HCT116 (cell line): ENCODE measurements around the gene IL5. TPM values are rescaled to one million over a fixed set of nuclear protein-coding genes. Genes with fewer than 3 reads are reported as not detected.

Experiments used
- ATAC-seq: fragments of 200-7000 bp; cut with Tn5 transposase; 2 replicates; pipeline ENCODE4 v1.9.1; 2020; ENCODE audit warnings: mild to moderate bottlenecking, moderate library complexity
- BruUV-seq: library from RNA; stranded (reverse); fragments of 400-500 nt; replicated peaks from 2 replicates; lab custom pipeline; 2021; lab: Mats Ljungman, UMichigan
- CTCF ChIA-PET: fragments of 300-600 bp; sonication (Branson Sonifier 250); formaldehyde crosslinking; loops from one replicate; lab custom pipeline; 2021; ENCODE audit warnings: antibody characterized with exemption; lab: Charles Lee
- POLR2A ChIA-PET: fragments of 300-600, 350-600 bp; sonication (Branson Sonifier 250); formaldehyde crosslinking; loops from one replicate; lab custom pipeline; 2021; ENCODE audit warnings: antibody characterized with exemption; lab: Charles Lee
- RAD21 ChIA-PET, 2 experiments: fragments of 300-600 bp; sonication (Branson Sonifier 250); formaldehyde crosslinking; loops; one replicate each; lab custom pipeline; 2023; ENCODE audit warnings: low total read pairs in 2 of 2; ENCODE audit not compliant: uncharacterized antibody in 2 of 2, unreplicated experiment in 2 of 2, low non-redundant PET in 1 of 2; lab: Charles Lee
- DNase-seq: peaks from one replicate; pipeline ENCODE4 v3.0.0-alpha.2; 2010; ENCODE audit warnings: low read depth, low spot score
- H2AFZ ChIP-seq: fragments of 200-600 bp; shearing (Covaris generic), sonication (generic); 2 replicates; pipeline ENCODE4 v1.6.1; 2017; ENCODE audit warnings: low read depth, mixed run types, mixed read lengths, antibody characterized with exemption, low read length; ENCODE audit not compliant: poor library complexity, severe bottlenecking
- H3K27ac ChIP-seq: 2 replicates; pipeline ENCODE4 v1.5.1; 2012; ENCODE audit warnings: low read depth, low read length
- H3K27me3 ChIP-seq: fragments of 200-600 bp; sonication (generic); 2 replicates; pipeline ENCODE4 v1.6.1; 2016; ENCODE audit warnings: mixed run types, low read length, mixed read lengths; ENCODE audit not compliant: insufficient read depth
- H3K36me3 ChIP-seq, 2 experiments: fragments of 200-500 bp in 1 of 2; fragments of 200-600 bp in 1 of 2; sonication (Bioruptor generic) in 1 of 2; sonication (generic) in 1 of 2; 2 replicates each; pipeline versions ENCODE4 v1.5.1 to v1.6.1; 2014 to 2016; ENCODE audit warnings: low read length in 2 of 2, inconsistent platforms in 1 of 2, mixed read lengths in 1 of 2, mixed run types in 1 of 2; ENCODE audit not compliant: insufficient read depth in 2 of 2, control insufficient read depth in 1 of 2
- H3K4me1 ChIP-seq, 2 experiments: fragments of 200-600 bp in 1 of 2; sonication (generic) in 1 of 2; 2 replicates each; pipeline versions ENCODE4 v1.5.1 to v1.6.1; 2012 to 2017; ENCODE audit warnings: low read length in 2 of 2, inconsistent platforms in 1 of 2, mild to moderate bottlenecking in 1 of 2, mixed read lengths in 1 of 2, mixed run types in 1 of 2, moderate library complexity in 1 of 2; ENCODE audit not compliant: insufficient read depth in 2 of 2, control insufficient read depth in 1 of 2
- H3K4me2 ChIP-seq: fragments of 200-600 bp; sonication (generic); 2 replicates; pipeline ENCODE4 v1.6.1; 2017; ENCODE audit warnings: mixed run types, low read length, mixed read lengths
- H3K4me3 ChIP-seq, 2 experiments: fragments of 200-600 bp in 1 of 2; sonication (generic) in 1 of 2; replicated peaks in 1 of 2; 2 replicates each; pipeline ENCODE4 v1.5.1; 2011 to 2016; ENCODE audit warnings: low read length in 2 of 2, control low read depth in 1 of 2, low read depth in 1 of 2, mild to moderate bottlenecking in 1 of 2, mixed read lengths in 1 of 2, mixed run types in 1 of 2
- H3K79me2 ChIP-seq: fragments of 200-600 bp; sonication (generic); 2 replicates; pipeline ENCODE4 v1.6.1; 2017; ENCODE audit warnings: mild to moderate bottlenecking, mixed run types, low read length, moderate library complexity, mixed read lengths; ENCODE audit not compliant: insufficient read depth
- H3K9ac ChIP-seq: fragments of 200-600 bp; sonication (generic); 2 replicates; pipeline ENCODE4 v1.6.1; 2016; ENCODE audit warnings: low read length, mixed read lengths
- H3K9me2 ChIP-seq: fragments of 200-600 bp; sonication (generic), shearing (Covaris generic); 2 replicates; pipeline ENCODE4 v1.6.1; 2017; ENCODE audit warnings: mixed run types, mild to moderate bottlenecking, moderate library complexity; ENCODE audit not compliant: insufficient read depth
- H3K9me3 ChIP-seq, 2 experiments: fragments of 200-500 bp in 1 of 2; fragments of 200-600 bp in 1 of 2; sonication (Bioruptor generic) in 1 of 2; sonication (generic) in 1 of 2; 2 replicates each; pipeline ENCODE4 v1.6.1; 2014 to 2017; ENCODE audit warnings: low read length in 2 of 2, mixed read lengths in 2 of 2, inconsistent platforms in 1 of 2, low read depth in 1 of 2, mild to moderate bottlenecking in 1 of 2, mixed run types in 1 of 2, moderate library complexity in 1 of 2; ENCODE audit not compliant: control insufficient read depth in 1 of 2, insufficient read depth in 1 of 2
- H4K20me1 ChIP-seq: fragments of 200-600 bp; sonication (generic), shearing (Covaris generic); 2 replicates; pipeline ENCODE4 v1.6.1; 2017; ENCODE audit warnings: mixed run types, mild to moderate bottlenecking, moderate library complexity; ENCODE audit not compliant: insufficient read depth
- ATF3 ChIP-seq: IDR thresholded peaks from 2 replicates; pipeline ENCODE4 v1.6.1; 2012
- CBX3 ChIP-seq: IDR thresholded peaks from 2 replicates; pipeline ENCODE4 v1.6.1; 2012; ENCODE audit warnings: low read depth
- CEBPB ChIP-seq: IDR thresholded peaks from 2 replicates; pipeline ENCODE4 v1.6.1; 2012; ENCODE audit warnings: low read depth
- CTCF ChIP-seq, 3 experiments: fragments of 200-600 bp in 1 of 3; sonication (generic) in 1 of 3; IDR thresholded peaks in 2 of 3; conservative IDR thresholded peaks in 1 of 3; 2 replicates each; pipeline ENCODE4 v1.5.1; 2012 to 2017; ENCODE audit warnings: low read depth in 2 of 3, low read length in 2 of 3, antibody characterized with exemption in 1 of 3, borderline replicate concordance in 1 of 3, control low read depth in 1 of 3, mild to moderate bottlenecking in 1 of 3, mixed read lengths in 1 of 3, mixed run types in 1 of 3, moderate library complexity in 1 of 3; ENCODE audit not compliant: insufficient read depth in 1 of 3
- EGR1 ChIP-seq: IDR thresholded peaks from 2 replicates; pipeline ENCODE4 v1.6.1; 2012; ENCODE audit warnings: low read depth
- ELF1 ChIP-seq: IDR thresholded peaks from 2 replicates; pipeline ENCODE4 v1.6.1; 2012; ENCODE audit warnings: low read depth, borderline replicate concordance
- EZH2 ChIP-seq: fragments of 200-600 bp; sonication (generic); IDR thresholded peaks from 2 replicates; pipeline ENCODE4 v1.6.1; 2017; ENCODE audit warnings: antibody characterized with exemption, mixed run types
- EZH2phosphoT487 ChIP-seq: fragments of 200-600 bp; IDR thresholded peaks from 2 replicates; pipeline ENCODE4 v1.6.1; 2018; ENCODE audit warnings: antibody characterized with exemption, borderline replicate concordance
- FOSL1 ChIP-seq: IDR thresholded peaks from 2 replicates; pipeline ENCODE4 v1.6.1; 2012; ENCODE audit warnings: low read depth
- JUND ChIP-seq: IDR thresholded peaks from 2 replicates; pipeline ENCODE4 v1.6.1; 2012
- MAX ChIP-seq: IDR thresholded peaks from 2 replicates; pipeline ENCODE4 v1.6.1; 2012
- POLR2AphosphoS5 ChIP-seq: IDR thresholded peaks from 2 replicates; pipeline ENCODE4 v1.6.1; 2011; ENCODE audit warnings: mild to moderate bottlenecking, low read depth, low read length, moderate library complexity
- RAD21 ChIP-seq: IDR thresholded peaks from 2 replicates; pipeline ENCODE4 v1.6.1; 2012; ENCODE audit warnings: low read depth, mild to moderate bottlenecking
- SP1 ChIP-seq: IDR thresholded peaks from 2 replicates; pipeline ENCODE4 v1.6.1; 2012; ENCODE audit warnings: low read depth
- TCF7L2 ChIP-seq: IDR thresholded peaks from 2 replicates; pipeline ENCODE4 v1.7.0; 2011; ENCODE audit warnings: borderline replicate concordance, inconsistent platforms; ENCODE audit not compliant: insufficient read depth, insufficient read length; ENCODE audit errors: extremely low read depth
- YY1 ChIP-seq: IDR thresholded peaks from 2 replicates; pipeline ENCODE4 v1.6.1; 2011; ENCODE audit warnings: low read length, low read depth, moderate library complexity, mild to moderate bottlenecking; ENCODE audit not compliant: insufficient replicate concordance; ENCODE audit errors: extremely low read depth
- ZBTB33 ChIP-seq: IDR thresholded peaks from 2 replicates; pipeline ENCODE4 v1.6.1; 2011; ENCODE audit warnings: mild to moderate bottlenecking, low read length, moderate library complexity; ENCODE audit not compliant: insufficient replicate concordance; ENCODE audit errors: extremely low read depth
- ZFX ChIP-seq: fragments of 450-650 bp; IDR thresholded peaks from 2 replicates; pipeline ENCODE4 v1.6.1; 2017
- ZNF274 ChIP-seq: fragments of 200-500 bp; sonication (Bioruptor generic); IDR thresholded peaks from 2 replicates; pipeline ENCODE4 v1.6.1; 2014; ENCODE audit warnings: mild to moderate bottlenecking, low read depth, low read length, inconsistent platforms
- intact Hi-C: fragments of 100-400 bp; cut with micrococcal nuclease; formaldehyde crosslinking; loops from 2 replicates; pipeline ENCODE4 v1.10.0; 2022
- total RNA-seq: library from RNA; stranded (reverse); gene quantifications from one replicate; pipeline ENCODE4 v1.2.1, GENCODE V29; 2021; ENCODE audit not compliant: unreplicated experiment

IL5 gene
- total RNA-seq, 1 experiment from 2014 or later = not detected

- peaks cover 97% of the 10 kb centered on the region for H3K79me2 ChIP-seq
- no peak overlapping the region for H3K9ac ChIP-seq
- H3K4me3 ChIP-seq = no peak overlapping the region
- RAD21 ChIA-PET = no interaction called here
- H3K27ac ChIP-seq = no peak overlapping the region
- TF ChIP-seq MAX = no peak
- no peak for TF ChIP-seq RAD21
- no peak for TF ChIP-seq EZH2
- no peak for TF ChIP-seq JUND
- TF ChIP-seq SP1 = no peak
- TF ChIP-seq CTCF (IDR thresholded peaks at IDR 0.05 in 2 of 3, conservative IDR thresholded peaks at IDR 0.05 in 1 of 3; ENCODE audit: borderline replicate concordance in 1 of 3, insufficient read depth in 1 of 3, low read depth in 2 of 3, low read length in 2 of 3) = no peak
- no peak for TF ChIP-seq CEBPB
- no peak for TF ChIP-seq TCF7L2
- TF ChIP-seq FOSL1 = no peak
- TF ChIP-seq ELF1 = no peak
- TF ChIP-seq ZNF274 = no peak
- TF ChIP-seq CBX3 = no peak
- no peak for TF ChIP-seq EGR1
- TF ChIP-seq YY1 = no peak
- TF ChIP-seq EZH2phosphoT487 = no peak
- TF ChIP-seq ZFX = no peak
- TF ChIP-seq ATF3 = no peak
- TF ChIP-seq ZBTB33 = no peak
- no peak for TF ChIP-seq POLR2AphosphoS5
- no peak overlapping the region for H3K4me2 ChIP-seq
- no peaks in the 10 kb centered on the region for H4K20me1 ChIP-seq
- no peak for DNase-seq
- ATAC-seq = no peak
- BruUV-seq = no TSS peak
- no peaks in the 10 kb centered on the region for H3K9me2 ChIP-seq
- peaks cover 3 to 10% of the 10 kb centered on the region in 2 experiments; a peak in 3 of 4 replicates for H3K4me1 ChIP-seq
- intact Hi-C loops = no loop called here
- CTCF ChIA-PET = no interaction called here
- H3K27me3 ChIP-seq = no peaks in the 10 kb centered on the region
- H3K9me3 ChIP-seq = no peaks in the 10 kb centered on the region
- peaks cover 27 to 37% of the 10 kb centered on the region in 2 experiments; a peak in 3 of 4 replicates for H3K36me3 ChIP-seq
- POLR2A ChIA-PET = no interaction called here
- no peak overlapping the region for H2AFZ ChIP-seq
Observed at GRCh38 chr5:132561601-132562000, 18.3 kb upstream of the IL5 start.
